ENCODE data around the gene AHNAK2.

Gene AHNAK2

GRCh38 chr14:104993306-104993705, 15.1 kb upstream of the AHNAK2 start:
- no peak for DNase-seq (ENCODE audit: low read depth)
- no peak for TF ChIP-seq CTCF (conservative IDR thresholded peaks at IDR 0.05; ENCODE audit: low read depth, low read length)
- H3K4me3 ChIP-seq (ENCODE audit: low read depth, low read length): no peak overlapping the region

- no peak for DNase-seq (ENCODE audit: low read depth)
- H3K4me3 ChIP-seq (ENCODE audit: low read depth, low read length): no peak overlapping the region
- no peak for TF ChIP-seq CTCF (conservative IDR thresholded peaks at IDR 0.05; ENCODE audit: low read depth, low read length)
These were observed 14.3 kb upstream of the AHNAK2 start for GRCh38 chr14:104992501-104992900.

- TF ChIP-seq CTCF (conservative IDR thresholded peaks at IDR 0.05; ENCODE audit: low read depth, low read length): no peak
- no peak for DNase-seq (ENCODE audit: low read depth)
- H3K4me3 ChIP-seq (ENCODE audit: low read depth, low read length): no peak overlapping the region
These were observed 13.7 kb upstream of the AHNAK2 start for GRCh38 chr14:104991896-104992230.

GRCh38 chr14:104989951-104990303, 11.8 kb upstream of the AHNAK2 start:
- H3K4me3 ChIP-seq (ENCODE audit: low read depth, low read length): no peak overlapping the region
- no peak for TF ChIP-seq CTCF (conservative IDR thresholded peaks at IDR 0.05; ENCODE audit: low read depth, low read length)
- DNase-seq (ENCODE audit: low read depth): no peak

- no peak for DNase-seq (ENCODE audit: low read depth)
- TF ChIP-seq CTCF (conservative IDR thresholded peaks at IDR 0.05; ENCODE audit: low read depth, low read length): no peak
- no peak overlapping the region for H3K4me3 ChIP-seq (ENCODE audit: low read depth, low read length)
These were observed 11.2 kb upstream of the AHNAK2 start for GRCh38 chr14:104989236-104989950.

GRCh38 chr14:104986487-104987164, 8.5 kb upstream of the AHNAK2 start:
- peak overlapping the region; percentile 83 for H3K4me3 ChIP-seq (ENCODE audit: low read depth, low read length)
- no peak for TF ChIP-seq CTCF (conservative IDR thresholded peaks at IDR 0.05; ENCODE audit: low read depth, low read length)
- no peak for DNase-seq (ENCODE audit: low read depth)
